Measurements from ENCODE around the gene SLC25A33. TPM values are rescaled to one million over a fixed set of nuclear protein-coding genes. Genes with fewer than 3 reads are reported as not detected.

SLC25A33 gene
- total and polyA plus RNA-seq, 2 of the 8 experiments (the other 6 are each of a cell fraction or from before 2014, with no cell fraction given), result 7.8 to 12.8 TPM

- H2BK12ac ChIP-seq (ENCODE audit: low read depth, low read length), result no peak overlapping the region
- no peak overlapping the region for H3K23ac ChIP-seq (ENCODE audit: insufficient read length)
- no peaks in the 10 kb centered on the region; a peak in 1 of 7 replicates for H3K4me1 ChIP-seq (replicated peaks in 1 of 4; ENCODE audit: control insufficient read depth in 3 of 4, insufficient read depth in 4 of 4, low read length in 3 of 4)
- POLR2A ChIA-PET (ENCODE audit: partially characterized antibody), result interaction anchor here (0.7 kb wide), 1 partner anchor 800 kb away, joined by 3 read pairs; no protein-coding TSS in a partner anchor
- H4K5ac ChIP-seq (ENCODE audit: insufficient read length, low read depth, low read length), result no peak overlapping the region
- no peak overlapping the region for H2BK5ac ChIP-seq (ENCODE audit: low read depth, low read length)
- no peak overlapping the region for H2BK120ac ChIP-seq (replicated peaks; ENCODE audit: low read depth, low read length)
- H2BK20ac ChIP-seq (ENCODE audit: low read length), result no peak overlapping the region
- H3K56ac ChIP-seq (replicated peaks; ENCODE audit: insufficient read length, low read depth, low read length), result no peak overlapping the region
- no peak overlapping the region for H3K18ac ChIP-seq (ENCODE audit: extremely low read depth, low read length)
- H3K79me2 ChIP-seq (ENCODE audit: control insufficient read depth in 1 of 2, insufficient read depth in 2 of 2, low read length in 2 of 2), result no peaks in the 10 kb centered on the region
- peaks cover 3 to 12% of the 10 kb centered on the region in 2 experiments for H4K20me1 ChIP-seq (replicated peaks in 1 of 2; ENCODE audit: control insufficient read depth in 1 of 2, insufficient read depth in 2 of 2, low read length in 2 of 2)
- H3K14ac ChIP-seq (ENCODE audit: insufficient read length), result no peak overlapping the region
- DNase-seq (ENCODE audit: low read depth in 1 of 2, low spot score in 2 of 2), result no peak
- H3K79me1 ChIP-seq (ENCODE audit: low read depth, low read length), result no peaks in the 10 kb centered on the region; the same call in 1 of the 2 replicates
- 95% methylated on average over 15 of the region's 15 CpGs; no CpG with 5 or more reads in 1 of the 2 experiments for WGBS, 2 experiments (ENCODE audit: extremely low coverage in 1 of 2, insufficient coverage in 1 of 2, insufficient read length in 1 of 2, insufficient replicate concordance in 2 of 2, low coverage in 1 of 2, low lambda C conversion rate in 2 of 2, missing lambda C conversion rate in 1 of 2)
- no peak overlapping the region for H4K91ac ChIP-seq (replicated peaks; ENCODE audit: insufficient read length, low read length)
- peaks cover 10 to 30% (median 16%) of the 10 kb centered on the region in 4 experiments; a peak in 7 of 8 replicates for H3K36me3 ChIP-seq (ENCODE audit: control insufficient read depth in 2 of 4, insufficient read depth in 4 of 4, low read length in 3 of 4)
- no peak overlapping the region for H3K4me2 ChIP-seq (ENCODE audit: insufficient read depth in 1 of 2, low read depth in 2 of 2, low read length in 2 of 2)
- no peaks in the 10 kb centered on the region for H3K27me3 ChIP-seq (replicated peaks in 1 of 4; ENCODE audit: control insufficient read depth in 3 of 4, extremely low read depth in 1 of 4, insufficient read depth in 3 of 4, low read length in 3 of 4)
- CTCF ChIA-PET (ENCODE audit: partially characterized antibody), result interaction anchor here (6.2 kb wide), 1 partner anchor 12 kb away, joined by 32 read pairs; no protein-coding TSS in a partner anchor
- H3K23me2 ChIP-seq (ENCODE audit: low read depth, low read length), result no peaks in the 10 kb centered on the region
- no peak overlapping the region for H3K9ac ChIP-seq (replicated peaks in 1 of 4; ENCODE audit: extremely low read depth in 1 of 4, low read depth in 3 of 4, low read length in 3 of 4)
- H3K9me3 ChIP-seq (ENCODE audit: insufficient read depth in 2 of 2, low read depth in 1 of 2, low read length in 1 of 2), result no peaks in the 10 kb centered on the region
- H3K4me3 ChIP-seq (ENCODE audit: extremely low read depth in 1 of 4, insufficient read depth in 2 of 4, low read depth in 3 of 4, low read length in 4 of 4), result no peak overlapping the region
- no peak overlapping the region for H2BK15ac ChIP-seq (ENCODE audit: low read length)
- FAIRE-seq, result no peak
- no peak overlapping the region for H3K27ac ChIP-seq (ENCODE audit: low read depth, low read length)
- no peak overlapping the region for H4K8ac ChIP-seq (ENCODE audit: extremely low read depth, insufficient read depth, low read length)
- no peak overlapping the region for H2AFZ ChIP-seq (ENCODE audit: low read length)
- no peak overlapping the region for H3K4ac ChIP-seq (replicated peaks; ENCODE audit: insufficient read length, low read depth, low read length)
- H2AK5ac ChIP-seq (ENCODE audit: low read depth, low read length), result no peak overlapping the region
- TF ChIP-seq MAFK (IDR thresholded peaks at IDR 0.05; ENCODE audit: low read depth, low read length) (no peak), RNF2 (IDR thresholded peaks at IDR 0.05; ENCODE audit: borderline replicate concordance, low read depth, low read length, missing control alignments, poor library complexity, severe bottlenecking) (no peak), EGR1 (IDR thresholded peaks at IDR 0.05; ENCODE audit: borderline replicate concordance, low read depth, low read length) (no peak), SUZ12 (IDR thresholded peaks at IDR 0.05; ENCODE audit: low read length) (no peak)
These were observed 65.6 kb downstream of the SLC25A33 start for GRCh38 chr1:9604836-9605235.

Data from H1 (cell line).